ENCODE measurements around the gene HBA2.

DNA sequence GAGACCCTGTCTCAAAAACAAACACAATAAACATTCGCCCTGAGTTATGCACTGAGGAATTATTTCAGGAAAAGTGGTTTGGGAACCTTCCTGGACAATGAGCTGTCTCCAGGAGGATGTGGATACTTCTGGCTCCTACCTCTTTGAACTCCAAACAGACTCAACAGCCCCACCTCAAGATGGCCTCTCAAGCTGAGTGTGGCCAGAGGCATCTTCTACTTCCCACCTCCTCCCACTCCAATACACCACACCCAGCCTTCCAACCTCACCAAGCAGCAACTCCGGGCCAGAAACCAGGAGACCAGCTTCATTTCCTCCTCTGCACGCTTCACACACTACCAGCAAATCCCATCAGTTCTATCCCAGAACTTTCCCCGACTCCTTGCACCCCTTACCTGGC lies 19.2 kb downstream of the HBA2 start:
- TF ChIP-seq POLR2A (IDR thresholded peaks at IDR 0.05; ENCODE audit: low read depth, low read length) (no peak), SPI1 (IDR thresholded peaks at IDR 0.05; ENCODE audit: low read depth, low read length) (no peak), TAF1 (IDR thresholded peaks at IDR 0.05; ENCODE audit: low read depth, low read length) (no peak), POLR2AphosphoS5 (IDR thresholded peaks at IDR 0.05; ENCODE audit: low read depth, low read length) (no peak), POU2F2 (IDR thresholded peaks at IDR 0.05; ENCODE audit: low read depth, low read length) (no peak)
